Heart left ventricle (tissue), 13 donors: Measurements from ENCODE around the gene SERPINB10.

Source experiments
- CTCF ChIP-seq, 12 donors: fragments of 200-600 bp; sonication (generic) in 4 of 12; IDR thresholded peaks; one replicate each; pipeline versions ENCODE4 v1.5.0 to v1.8.0; 2018 to 2022; ENCODE audit warnings: antibody characterized with exemption in 12 of 12, mild to moderate bottlenecking in 5 of 12
- POLR2A ChIP-seq, 2 donors: fragments of 450-650 bp; IDR thresholded peaks; one replicate each; pipeline ENCODE4 v1.6.1; 2017; ENCODE audit warnings: antibody characterized with exemption in 2 of 2, mild to moderate bottlenecking in 2 of 2, moderate library complexity in 2 of 2
- donor health status: ischemic (EF 13 %, LVEDD 7.1; RV severe dilation, severe dysfunction).
- donor health status: DM: no; HTN: yes; CAD: no.
- donor health status: DM: no; HTN: no; CAD: no.
- donor health status: ischemic (EF 25% LVEDD 6.9; RV normal size, moderate dysfunction).
- donor health status: ischemic (EF 25% LVEDD 5.7; RV mildly dilated, moderate dysfunction).
- donor health status: ischemic (EF 35%, LVEDD 5.7; RV mildly dilated, moderate dysfunction).
- donor health status: nonischemic (EF 11% LVEDD 7.7; RV severe dilation, severe dysfunction).
- donor health status: DM: yes; HTN: yes; CAD: no.
- donor health status: PGD.
- donor health status: ischemic (EF 29% LVEDD 5.4; RV normal size, mild dysfunction).
- donor health status: nonischemic (EF 23%, LVEDD 6.1; RV moderate dilation, normal function).

GRCh38 chr18:63892566-63892965 is 15.2 kb upstream of the SERPINB10 start:
- TF ChIP-seq CTCF (IDR thresholded peaks at IDR 0.05) = no peak
- TF ChIP-seq POLR2A (IDR thresholded peaks at IDR 0.05) = no peak
